Panc1 (cell line): ENCODE measurements around the gene ANO4. TPM values are rescaled to one million over a fixed set of nuclear protein-coding genes. Genes with fewer than 3 reads are reported as not detected.

ENCODE experiments used
- ATAC-seq: fragments of 200-7000 bp; cut with Tn5 transposase; 2 replicates; pipeline ENCODE4 v1.9.1; 2020; ENCODE audit warnings: mild to moderate bottlenecking, moderate library complexity
- BruUV-seq: library from RNA; stranded (reverse); fragments of 400-500 nt; replicated peaks from 2 replicates; lab custom pipeline; 2021; lab: Mats Ljungman, UMichigan
- CTCF ChIA-PET: fragments of 300-600 bp; sonication (Branson Sonifier 250); formaldehyde crosslinking; loops from one replicate; lab custom pipeline; 2022; ENCODE audit warnings: antibody characterized with exemption; lab: Charles Lee
- POLR2A ChIA-PET: fragments of 300-600 bp; sonication (Branson Sonifier 250); formaldehyde crosslinking; loops from one replicate; lab custom pipeline; 2022; ENCODE audit warnings: antibody characterized with exemption; lab: Charles Lee
- DNase-seq: peaks from one replicate; pipeline ENCODE4 v3.0.0-alpha.2; 2010; ENCODE audit warnings: low read depth, low spot score
- H3K27ac ChIP-seq: 2 replicates; pipeline ENCODE4 v1.5.1; 2011; ENCODE audit warnings: mild to moderate bottlenecking, low read length, inconsistent platforms
- H3K27me3 ChIP-seq: fragments of 200-500 bp; sonication (Bioruptor generic); 2 replicates; pipeline ENCODE4 v1.6.0; 2014; ENCODE audit warnings: low read length, inconsistent platforms; ENCODE audit not compliant: control insufficient read depth, insufficient read depth
- H3K36me3 ChIP-seq: fragments of 200-500 bp; sonication (Bioruptor generic); 2 replicates; pipeline ENCODE4 v1.5.1; 2014; ENCODE audit warnings: inconsistent platforms, mild to moderate bottlenecking, low read length, moderate library complexity; ENCODE audit not compliant: control insufficient read depth, insufficient read depth
- H3K4me1 ChIP-seq: 2 replicates; pipeline ENCODE4 v1.5.1; 2011; ENCODE audit warnings: inconsistent platforms, mild to moderate bottlenecking, low read length, moderate library complexity; ENCODE audit not compliant: control insufficient read depth, insufficient read depth
- H3K4me3 ChIP-seq, 2 experiments: 2 replicates each; pipeline ENCODE4 v1.5.1; 2011 to 2012; ENCODE audit warnings: low read depth in 2 of 2, low read length in 2 of 2, mild to moderate bottlenecking in 2 of 2, inconsistent platforms in 1 of 2, moderate library complexity in 1 of 2
- H3K9me3 ChIP-seq: fragments of 200-500 bp; sonication (Bioruptor generic); 2 replicates; pipeline ENCODE4 v1.5.1; 2014; ENCODE audit warnings: low read depth, mild to moderate bottlenecking, inconsistent platforms, low read length, moderate library complexity; ENCODE audit not compliant: control insufficient read depth, insufficient read depth
- POLR2AphosphoS5 ChIP-seq: IDR thresholded peaks from 2 replicates; pipeline ENCODE4 v1.6.1; 2012; ENCODE audit warnings: mild to moderate bottlenecking, low read depth, low read length, moderate library complexity
- SIN3A ChIP-seq: IDR thresholded peaks from 2 replicates; pipeline ENCODE4 v1.6.1; 2012; ENCODE audit warnings: low read depth, mild to moderate bottlenecking, low read length, moderate library complexity, borderline replicate concordance; ENCODE audit not compliant: insufficient read depth
- TCF7L2 ChIP-seq: IDR thresholded peaks from 2 replicates; pipeline ENCODE4 v1.6.1; 2011; ENCODE audit warnings: mild to moderate bottlenecking, low read depth, low read length, inconsistent platforms
- in situ Hi-C: cut with HindIII; loops from 2 replicates; pipeline ENCODE4 v1.10.0; 2016; ENCODE audit warnings: low sequenced_read_pairs, low pct_unique_long_range_greater_than_20kb
- intact Hi-C: fragments of 100-400 bp; cut with micrococcal nuclease; formaldehyde crosslinking; loops from one replicate; pipeline ENCODE4 v1.10.0; 2022; ENCODE audit not compliant: unreplicated experiment
- total RNA-seq: library from RNA; stranded (reverse); gene quantifications from one replicate; pipeline ENCODE4 v1.2.1, GENCODE V29; 2021; ENCODE audit not compliant: unreplicated experiment
- TF ChIP-seq, protein P1 (sequence below): fragments of 450-650 bp; IDR thresholded peaks from 2 replicates; pipeline ENCODE4 v1.5.1; 2017; ENCODE audit warnings: mild to moderate bottlenecking
- TF ChIP-seq, protein P2 (sequence below), 2 experiments: IDR thresholded peaks; 2 replicates each; pipeline ENCODE4 v1.6.1; 2011 to 2012; ENCODE audit warnings: low read depth in 2 of 2, control low read depth in 1 of 2, low read length in 1 of 2, mild to moderate bottlenecking in 1 of 2, moderate library complexity in 1 of 2; ENCODE audit not compliant: insufficient read depth in 1 of 2

ANO4 gene
- total RNA-seq, 1 experiment from 2014 or later, result not detected

DNA sequence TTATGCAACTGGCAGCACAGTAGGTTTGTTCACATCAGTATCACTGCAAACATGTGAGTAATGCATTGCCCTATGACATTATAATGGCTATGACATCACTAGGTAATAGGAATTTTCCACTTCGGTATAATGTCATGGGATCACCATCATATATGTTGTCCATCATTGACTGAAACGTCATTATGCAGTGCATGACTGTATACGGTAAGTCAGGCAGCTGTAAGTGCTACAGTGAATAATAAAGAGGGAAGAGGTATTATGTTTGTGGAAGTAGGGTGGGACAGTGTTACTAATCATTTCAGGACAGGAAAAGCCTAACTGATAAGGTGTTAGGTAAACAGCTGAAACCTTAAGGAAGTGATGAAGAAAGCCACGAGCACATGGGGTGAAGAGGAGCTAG lies 68.1 kb downstream of the ANO4 start:
- no peak for TF ChIP-seq POLR2AphosphoS5
- TF ChIP-seq, protein P1, sequence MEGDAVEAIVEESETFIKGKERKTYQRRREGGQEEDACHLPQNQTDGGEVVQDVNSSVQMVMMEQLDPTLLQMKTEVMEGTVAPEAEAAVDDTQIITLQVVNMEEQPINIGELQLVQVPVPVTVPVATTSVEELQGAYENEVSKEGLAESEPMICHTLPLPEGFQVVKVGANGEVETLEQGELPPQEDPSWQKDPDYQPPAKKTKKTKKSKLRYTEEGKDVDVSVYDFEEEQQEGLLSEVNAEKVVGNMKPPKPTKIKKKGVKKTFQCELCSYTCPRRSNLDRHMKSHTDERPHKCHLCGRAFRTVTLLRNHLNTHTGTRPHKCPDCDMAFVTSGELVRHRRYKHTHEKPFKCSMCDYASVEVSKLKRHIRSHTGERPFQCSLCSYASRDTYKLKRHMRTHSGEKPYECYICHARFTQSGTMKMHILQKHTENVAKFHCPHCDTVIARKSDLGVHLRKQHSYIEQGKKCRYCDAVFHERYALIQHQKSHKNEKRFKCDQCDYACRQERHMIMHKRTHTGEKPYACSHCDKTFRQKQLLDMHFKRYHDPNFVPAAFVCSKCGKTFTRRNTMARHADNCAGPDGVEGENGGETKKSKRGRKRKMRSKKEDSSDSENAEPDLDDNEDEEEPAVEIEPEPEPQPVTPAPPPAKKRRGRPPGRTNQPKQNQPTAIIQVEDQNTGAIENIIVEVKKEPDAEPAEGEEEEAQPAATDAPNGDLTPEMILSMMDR, result no peak
- ATAC-seq (no peak), DNase-seq (no peak)
- Histone ChIP-seq H3K4me1 (no peaks in the 10 kb centered on the region), H3K36me3 (no peaks in the 10 kb centered on the region), H3K9me3 (no peaks in the 10 kb centered on the region), H3K27ac (no peak overlapping the region), H3K27me3 (no peaks in the 10 kb centered on the region), H3K4me3 (no peak overlapping the region)
- no TSS peak for BruUV-seq
- ChIA-PET CTCF (no interaction called here), POLR2A (no interaction called here)
- intact Hi-C loops (no loop called here), in situ Hi-C loops (no loop called here)

DNA sequence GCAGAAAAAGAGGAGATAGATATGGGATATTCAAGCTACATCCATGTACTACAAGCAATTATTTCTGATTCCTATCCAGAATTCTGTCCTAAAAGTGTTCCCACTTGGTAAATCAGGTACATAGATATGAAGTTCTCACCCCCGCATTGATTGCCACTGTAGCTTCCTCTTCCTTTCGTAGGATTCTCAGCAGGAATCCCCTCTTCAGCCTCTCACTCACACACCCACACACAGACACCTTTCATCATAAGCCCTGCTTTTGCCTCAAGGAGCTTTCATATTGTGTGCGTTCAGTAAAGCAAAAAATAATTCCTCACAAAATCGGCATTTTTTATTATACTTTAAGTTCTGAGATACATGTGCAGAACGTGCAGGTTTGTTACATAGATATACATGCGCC lies 69.8 kb downstream of the ANO4 start:
- TF ChIP-seq, protein P1, result no peak
- no peak for TF ChIP-seq POLR2AphosphoS5
- no peak for TF ChIP-seq SIN3A
- Histone ChIP-seq H3K36me3 (no peaks in the 10 kb centered on the region), H3K4me1 (no peaks in the 10 kb centered on the region), H3K4me3 (no peak overlapping the region), H3K27ac (no peak overlapping the region), H3K27me3 (no peaks in the 10 kb centered on the region), H3K9me3 (no peaks in the 10 kb centered on the region)
- in situ Hi-C loops, result no loop called here
- no peak for DNase-seq
- ChIA-PET POLR2A (no interaction called here), CTCF (no interaction called here)
- no TSS peak for BruUV-seq
- intact Hi-C loops, result no loop called here
- no peak for ATAC-seq

DNA sequence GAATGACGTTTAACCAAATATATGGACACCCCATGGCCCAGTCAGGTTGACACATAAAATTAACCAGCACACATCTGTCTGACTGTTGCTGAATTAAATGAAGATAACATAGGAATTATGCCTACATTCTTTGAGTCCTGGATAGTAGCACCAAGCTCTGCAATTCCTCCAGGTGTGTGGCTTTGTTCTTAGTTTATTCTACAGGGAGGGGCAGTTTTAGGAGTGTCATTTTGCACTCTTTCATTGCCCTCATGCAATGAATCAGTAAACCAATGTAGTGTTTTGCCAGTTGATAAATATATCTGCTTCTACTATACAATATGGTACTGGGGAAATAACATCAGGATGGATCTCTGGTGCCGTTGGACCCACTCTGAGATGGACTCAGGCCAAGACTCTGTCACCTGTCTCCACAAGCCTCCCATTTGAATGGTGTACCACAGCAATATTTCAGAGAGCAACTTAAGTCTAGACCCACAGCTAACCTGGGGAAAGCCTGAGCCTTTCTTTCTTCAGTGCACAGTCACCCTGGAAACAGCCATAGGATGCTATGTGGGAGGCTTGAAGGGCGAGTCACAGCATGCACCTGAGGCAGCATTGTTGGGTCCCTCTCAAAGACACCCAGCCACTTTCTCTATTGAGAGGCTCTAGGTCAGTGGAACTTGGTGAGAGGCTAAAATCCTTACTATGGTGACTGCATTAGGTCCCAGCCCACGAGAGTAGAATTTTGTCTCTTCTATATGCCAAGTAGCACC lies 73.2 kb downstream of the ANO4 start:
- POLR2A ChIA-PET, result no interaction called here
- H3K4me1 ChIP-seq, result no peaks in the 10 kb centered on the region
- DNase-seq, result no peak
- no peaks in the 10 kb centered on the region for H3K9me3 ChIP-seq
- intact Hi-C loops, result no loop called here
- H3K4me3 ChIP-seq, result no peak overlapping the region
- CTCF ChIA-PET, result no interaction called here
- TF ChIP-seq, protein P2, sequence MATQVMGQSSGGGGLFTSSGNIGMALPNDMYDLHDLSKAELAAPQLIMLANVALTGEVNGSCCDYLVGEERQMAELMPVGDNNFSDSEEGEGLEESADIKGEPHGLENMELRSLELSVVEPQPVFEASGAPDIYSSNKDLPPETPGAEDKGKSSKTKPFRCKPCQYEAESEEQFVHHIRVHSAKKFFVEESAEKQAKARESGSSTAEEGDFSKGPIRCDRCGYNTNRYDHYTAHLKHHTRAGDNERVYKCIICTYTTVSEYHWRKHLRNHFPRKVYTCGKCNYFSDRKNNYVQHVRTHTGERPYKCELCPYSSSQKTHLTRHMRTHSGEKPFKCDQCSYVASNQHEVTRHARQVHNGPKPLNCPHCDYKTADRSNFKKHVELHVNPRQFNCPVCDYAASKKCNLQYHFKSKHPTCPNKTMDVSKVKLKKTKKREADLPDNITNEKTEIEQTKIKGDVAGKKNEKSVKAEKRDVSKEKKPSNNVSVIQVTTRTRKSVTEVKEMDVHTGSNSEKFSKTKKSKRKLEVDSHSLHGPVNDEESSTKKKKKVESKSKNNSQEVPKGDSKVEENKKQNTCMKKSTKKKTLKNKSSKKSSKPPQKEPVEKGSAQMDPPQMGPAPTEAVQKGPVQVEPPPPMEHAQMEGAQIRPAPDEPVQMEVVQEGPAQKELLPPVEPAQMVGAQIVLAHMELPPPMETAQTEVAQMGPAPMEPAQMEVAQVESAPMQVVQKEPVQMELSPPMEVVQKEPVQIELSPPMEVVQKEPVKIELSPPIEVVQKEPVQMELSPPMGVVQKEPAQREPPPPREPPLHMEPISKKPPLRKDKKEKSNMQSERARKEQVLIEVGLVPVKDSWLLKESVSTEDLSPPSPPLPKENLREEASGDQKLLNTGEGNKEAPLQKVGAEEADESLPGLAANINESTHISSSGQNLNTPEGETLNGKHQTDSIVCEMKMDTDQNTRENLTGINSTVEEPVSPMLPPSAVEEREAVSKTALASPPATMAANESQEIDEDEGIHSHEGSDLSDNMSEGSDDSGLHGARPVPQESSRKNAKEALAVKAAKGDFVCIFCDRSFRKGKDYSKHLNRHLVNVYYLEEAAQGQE (IDR thresholded peaks at IDR 0.05; ENCODE audit: insufficient read depth in 1 of 2, low read depth in 2 of 2, low read length in 1 of 2), result no peak
- TF ChIP-seq POLR2AphosphoS5 (no peak), SIN3A (no peak), TCF7L2 (no peak)
- TF ChIP-seq, protein P1, result no peak
- no peak overlapping the region for H3K27ac ChIP-seq
- no peaks in the 10 kb centered on the region for H3K27me3 ChIP-seq
- no peaks in the 10 kb centered on the region; the same call in 1 of the 2 replicates for H3K36me3 ChIP-seq
- in situ Hi-C loops, result no loop called here
- no peak for ATAC-seq
- BruUV-seq, result no TSS peak
